Transverse colon (tissue), 4 donors: ENCODE measurements around the gene TNC. TPM values are rescaled to one million over a fixed set of nuclear protein-coding genes. Genes with fewer than 3 reads are reported as not detected.

Experiments
- DNase-seq: peaks from one replicate; pipeline ENCODE4 v3.0.0-alpha.2; 2019
- H3K27ac ChIP-seq, 4 donors: fragments of 200-600 bp; sonication (generic); 2 replicates each; pipeline ENCODE4 v1.5.1; 2016 to 2018; ENCODE audit warnings: inconsistent platforms in 4 of 4
- H3K27me3 ChIP-seq: fragments of 200-600 bp; sonication (generic); 2 replicates; pipeline ENCODE4 v1.5.1; 2017; ENCODE audit warnings: inconsistent platforms
- H3K36me3 ChIP-seq, 4 donors: fragments of 200-600 bp; sonication (generic); 2 replicates each; pipeline ENCODE4 v1.5.1; 2017 to 2019; ENCODE audit warnings: inconsistent platforms in 4 of 4
- H3K4me1 ChIP-seq, 4 donors: fragments of 200-600 bp; sonication (generic); 2 replicates each; pipeline ENCODE4 v1.5.1; 2017 to 2020; ENCODE audit warnings: inconsistent platforms in 4 of 4
- H3K4me3 ChIP-seq, 4 donors: fragments of 200-600 bp; sonication (generic); 1 replicate in 1 of 4; 2 replicates in 3 of 4; pipeline versions ENCODE4 v1.5.1 to v1.6.1; 2017 to 2019; ENCODE audit warnings: inconsistent platforms in 4 of 4
- H3K9me3 ChIP-seq, 2 donors: fragments of 200-600 bp; sonication (generic); 2 replicates each; pipeline ENCODE4 v1.5.1; 2017 to 2019; ENCODE audit warnings: inconsistent platforms in 2 of 2
- EP300 ChIP-seq: sonication (generic); formaldehyde crosslinking; IDR thresholded peaks from one replicate; pipeline ENCODE4 v1.6.1; 2017; ENCODE audit warnings: antibody characterized with exemption, low read depth
- POLR2A ChIP-seq: fragments of 450-650 bp; IDR thresholded peaks from one replicate; pipeline ENCODE4 v1.6.1; 2016; ENCODE audit warnings: antibody characterized with exemption, mild to moderate bottlenecking, moderate library complexity
- POLR2AphosphoS5 ChIP-seq, 3 donors: sonication (generic); formaldehyde crosslinking; IDR thresholded peaks; one replicate each; pipeline ENCODE4 v1.6.1; 2016; ENCODE audit warnings: antibody characterized with exemption in 3 of 3
- WGBS, 2 donors: methylation state at CpG; one replicate each; pipeline ENCODE4 v1.1.5; 2018; ENCODE audit warnings: low coverage in 1 of 2; 5-methylcytosine and 5-hydroxymethylcytosine counted together
- in situ Hi-C, 4 donors: fragments of 200-750 bp; cut with MboI; loops; one replicate each; pipeline versions ENCODE4 v1.15.0 to v1.15.1; 2017; ENCODE audit warnings: low sequenced_read_pairs in 3 of 4, low pct_ligation_motif_present in 1 of 4, low pct_unique_long_range_greater_than_20kb in 1 of 4
- intact Hi-C: fragments of 100-400 bp; cut with DNase I; formaldehyde crosslinking; loops from one replicate; pipeline ENCODE4 v1.15.1; 2023; ENCODE audit warnings: low total_unique reads
- total RNA-seq, 4 donors: library from RNA; depleted of rRNA; stranded (reverse); fragments of >200 nt; gene quantifications; one replicate each; pipeline ENCODE4 v1.1.0, GENCODE V29; 2016
- TF ChIP-seq, protein P1 (sequence below), 5 experiments: fragments of 200-600 bp in 3 of 5; fragments of 450-650 bp in 2 of 5; sonication (generic) in 3 of 5; IDR thresholded peaks; 1 replicate in 2 of 5; 2 replicates in 3 of 5; pipeline ENCODE4 v1.5.1; 2016 to 2017; ENCODE audit warnings: antibody characterized with exemption in 5 of 5, inconsistent platforms in 3 of 5, mild to moderate bottlenecking in 2 of 5, moderate library complexity in 1 of 5

Gene TNC
- total RNA-seq, 4 donors from 2014 or later: 29.4 to 316 (median 61.9) TPM

DNA sequence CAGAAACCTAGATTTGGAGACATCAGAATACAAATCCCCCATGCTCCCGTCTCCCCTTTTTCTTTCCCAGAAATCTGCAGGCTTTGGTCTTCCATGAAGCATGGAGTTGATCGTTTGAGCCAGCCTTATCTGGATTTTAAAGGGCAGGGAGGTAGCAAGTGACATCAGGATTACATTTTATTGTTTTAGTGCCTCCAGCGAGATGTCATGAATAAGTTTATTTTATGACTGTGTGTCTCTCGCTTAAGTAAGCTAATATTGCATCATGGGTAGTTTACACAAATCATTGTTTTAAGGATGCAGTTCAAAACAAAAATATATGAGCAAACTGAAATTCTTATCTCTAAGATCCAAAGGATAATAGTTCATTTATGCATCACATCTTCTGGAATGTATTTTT, 136.9 kb downstream of the TNC start:
- no peaks in the 10 kb centered on the region for H3K36me3 ChIP-seq
- no peaks in the 10 kb centered on the region for H3K27me3 ChIP-seq
- H3K27ac ChIP-seq: no peak overlapping the region
- in situ Hi-C loops (no loop called here), intact Hi-C loops (no loop called here)
- H3K9me3 ChIP-seq: no peaks in the 10 kb centered on the region
- 28 to 34% methylated on average over 4 of the region's 4 CpGs for WGBS, 2 donors
- TF ChIP-seq POLR2AphosphoS5 (IDR thresholded peaks at IDR 0.05) (no peak), POLR2A (no peak), EP300 (no peak)
- TF ChIP-seq, protein P1, sequence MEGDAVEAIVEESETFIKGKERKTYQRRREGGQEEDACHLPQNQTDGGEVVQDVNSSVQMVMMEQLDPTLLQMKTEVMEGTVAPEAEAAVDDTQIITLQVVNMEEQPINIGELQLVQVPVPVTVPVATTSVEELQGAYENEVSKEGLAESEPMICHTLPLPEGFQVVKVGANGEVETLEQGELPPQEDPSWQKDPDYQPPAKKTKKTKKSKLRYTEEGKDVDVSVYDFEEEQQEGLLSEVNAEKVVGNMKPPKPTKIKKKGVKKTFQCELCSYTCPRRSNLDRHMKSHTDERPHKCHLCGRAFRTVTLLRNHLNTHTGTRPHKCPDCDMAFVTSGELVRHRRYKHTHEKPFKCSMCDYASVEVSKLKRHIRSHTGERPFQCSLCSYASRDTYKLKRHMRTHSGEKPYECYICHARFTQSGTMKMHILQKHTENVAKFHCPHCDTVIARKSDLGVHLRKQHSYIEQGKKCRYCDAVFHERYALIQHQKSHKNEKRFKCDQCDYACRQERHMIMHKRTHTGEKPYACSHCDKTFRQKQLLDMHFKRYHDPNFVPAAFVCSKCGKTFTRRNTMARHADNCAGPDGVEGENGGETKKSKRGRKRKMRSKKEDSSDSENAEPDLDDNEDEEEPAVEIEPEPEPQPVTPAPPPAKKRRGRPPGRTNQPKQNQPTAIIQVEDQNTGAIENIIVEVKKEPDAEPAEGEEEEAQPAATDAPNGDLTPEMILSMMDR (IDR thresholded peaks at IDR 0.05): no peak
- DNase-seq: no peak
- no peaks in the 10 kb centered on the region for H3K4me1 ChIP-seq
- H3K4me3 ChIP-seq: no peak overlapping the region

DNA sequence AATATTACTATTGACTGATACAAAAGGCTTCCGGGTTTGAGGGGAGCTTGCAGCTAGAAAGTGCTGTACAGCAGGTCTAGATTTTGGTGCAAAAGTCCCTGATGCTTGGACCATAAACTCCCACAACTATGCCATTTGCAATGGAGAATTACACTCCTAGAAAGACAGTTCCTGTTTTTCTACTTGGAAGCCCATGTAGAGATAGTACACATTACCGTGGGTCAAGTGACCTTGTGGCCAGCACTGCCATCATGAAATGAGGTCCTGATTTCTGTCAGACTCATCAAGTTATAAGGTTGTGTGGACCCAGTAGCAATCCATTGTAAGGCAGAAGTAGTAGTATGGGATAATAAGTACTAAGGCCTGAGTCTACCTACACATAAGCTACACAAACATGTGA, 144.7 kb downstream of the TNC start:
- Histone ChIP-seq H3K27me3 (no peaks in the 10 kb centered on the region), H3K9me3 (no peaks in the 10 kb centered on the region), H3K4me1 (no peaks in the 10 kb centered on the region), H3K27ac (no peak overlapping the region), H3K4me3 (no peak overlapping the region), H3K36me3 (no peaks in the 10 kb centered on the region)
- TF ChIP-seq POLR2A (no peak), EP300 (no peak), POLR2AphosphoS5 (IDR thresholded peaks at IDR 0.05) (no peak)
- TF ChIP-seq, protein P1 (IDR thresholded peaks at IDR 0.05): no peak
- in situ Hi-C loops: no loop called here
- 91% methylated on average over 2 of the region's 2 CpGs; no CpG with 5 or more reads in 1 of the 2 donors for WGBS, 2 donors
- DNase-seq: no peak
- intact Hi-C loops: no loop called here

DNA sequence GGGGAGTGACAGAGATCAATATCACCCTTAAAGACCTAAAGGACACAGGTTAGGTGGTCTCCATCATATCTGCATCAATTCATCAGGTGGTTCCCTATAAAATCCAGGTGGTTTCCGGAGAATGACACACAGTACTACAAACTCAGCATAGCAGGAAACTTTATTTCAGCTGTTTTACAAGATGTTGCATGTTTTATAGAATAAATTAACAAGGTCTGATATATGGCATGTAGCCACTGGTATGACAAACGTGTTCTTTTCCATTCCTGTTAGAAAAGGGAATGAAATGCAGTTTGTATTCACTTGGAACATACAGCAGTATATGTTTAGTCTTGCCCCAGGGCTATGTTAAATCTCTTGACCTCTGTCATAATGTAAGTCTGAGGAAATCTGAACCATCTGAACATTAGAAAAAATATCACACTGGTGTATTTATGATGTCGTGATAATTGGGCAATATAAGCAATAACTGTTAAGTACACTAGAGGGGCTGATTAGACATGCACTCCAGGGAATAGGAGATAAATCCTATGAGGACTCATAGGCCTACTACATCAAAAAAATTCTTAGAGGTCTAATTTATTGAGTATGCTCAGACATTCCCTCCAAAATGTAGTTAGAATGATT, 145.3 kb downstream of the TNC start:
- in situ Hi-C loops: no loop called here
- no peak overlapping the region for H3K4me3 ChIP-seq
- H3K9me3 ChIP-seq: no peaks in the 10 kb centered on the region
- intact Hi-C loops: no loop called here
- H3K27me3 ChIP-seq: no peaks in the 10 kb centered on the region
- no peaks in the 10 kb centered on the region for H3K36me3 ChIP-seq
- H3K27ac ChIP-seq: no peak overlapping the region
- no peak for DNase-seq
- no peaks in the 10 kb centered on the region for H3K4me1 ChIP-seq
- 51 to 66% methylated on average over 2 to 3 of the region's 3 CpGs for WGBS, 2 donors
- TF ChIP-seq POLR2A (no peak), POLR2AphosphoS5 (IDR thresholded peaks at IDR 0.05) (no peak), EP300 (no peak)
- TF ChIP-seq, protein P1 (IDR thresholded peaks at IDR 0.05): no peak

Other genes with a start within 250 kb of the TNC start
- 1 to 10 TPM in 2 of 4 donors, not detected in 2; 1.2 to 5.2 TPM for gene TNFSF8, start 187.6 kb downstream of the TNC start, total RNA-seq